ENCODE measurements around the gene MACO1. TPM values are rescaled to one million over a fixed set of nuclear protein-coding genes. Genes with fewer than 3 reads are reported as not detected.
A peak's percentile ranks its signal among the peaks of the same experiment; 100 is the strongest.

MACO1 gene
- total and polyA plus RNA-seq, 9 of the 15 experiments (the other 6 are each of a cell fraction or from before 2014, with no cell fraction given) = 4.6 to 28.4 (median 21.7) TPM

- TF ChIP-seq CTCF (IDR thresholded peaks at IDR 0.05 in 2 of 3, conservative IDR thresholded peaks at IDR 0.05 in 1 of 3; ENCODE audit: insufficient read depth in 2 of 3, low read depth in 1 of 3, low read length in 3 of 3) (0 out of 6 replicates have a peak, but pooled peaks of 1 of the 3 experiments have one; percentile 10), TBL1XR1 (IDR thresholded peaks at IDR 0.05; ENCODE audit: low read length in 2 of 2) (no peak), BCL6 (CRISPR knock-in tag; IDR thresholded peaks at IDR 0.05) (no peak), ARHGAP35 (IDR thresholded peaks at IDR 0.05; ENCODE audit: partially characterized antibody) (no peak), EGR1 (conservative IDR thresholded peaks at IDR 0.05) (no peak), MEF2D (tag; conservative IDR thresholded peaks at IDR 0.05; ENCODE audit: low read depth) (no peak), NFIC (IDR thresholded peaks at IDR 0.05) (peak; percentile 19; the same call in 1 of the 2 replicates), JUND (IDR thresholded peaks at IDR 0.05; ENCODE audit: borderline replicate concordance, low read depth, low read length) (peak; percentile 77; the same call in 1 of the 2 replicates), JUND (tag; IDR thresholded peaks at IDR 0.05; ENCODE audit: borderline replicate concordance, low read depth, low read length) (peak; percentile 67; the same call in 1 of the 3 replicates), XRCC4 (IDR thresholded peaks at IDR 0.05; ENCODE audit: extremely low read depth, insufficient read depth, insufficient read length) (no peak), ZNF707 (CRISPR knock-in tag; conservative IDR thresholded peaks at IDR 0.05) (no peak), CBFA2T3 (IDR thresholded peaks at IDR 0.05) (peak; percentile 84), MEIS2 (IDR thresholded peaks at IDR 0.05; ENCODE audit: partially characterized antibody) (peak; percentile 38), CREM (IDR thresholded peaks at IDR 0.05; ENCODE audit: low read depth) (peak; percentile 36; the same call in 1 of the 2 replicates), SMARCC2 (IDR thresholded peaks at IDR 0.05; ENCODE audit: low read depth) (peak; percentile 32; the same call in 1 of the 2 replicates), NCOR1 (IDR thresholded peaks at IDR 0.05) (peak; percentile 49; the same call in 1 of the 2 replicates), ZNF263 (CRISPR knock-in tag; IDR thresholded peaks at IDR 0.05; ENCODE audit: borderline replicate concordance) (no peak), RFX5 (IDR thresholded peaks at IDR 0.05; ENCODE audit: low read depth, low read length) (no peak), TFE3 (CRISPR knock-in tag; IDR thresholded peaks at IDR 0.05) (no peak), ZBTB43 (CRISPR knock-in tag; IDR thresholded peaks at IDR 0.05) (no peak), KLF13 (tag; IDR thresholded peaks at IDR 0.05; ENCODE audit: borderline replicate concordance, low read depth) (no peak), SMARCA4 (IDR thresholded peaks at IDR 0.05) (peak; percentile 64), HMG20B (CRISPR knock-in tag; IDR thresholded peaks at IDR 0.05) (no peak)
- TF ChIP-seq, protein P1, sequence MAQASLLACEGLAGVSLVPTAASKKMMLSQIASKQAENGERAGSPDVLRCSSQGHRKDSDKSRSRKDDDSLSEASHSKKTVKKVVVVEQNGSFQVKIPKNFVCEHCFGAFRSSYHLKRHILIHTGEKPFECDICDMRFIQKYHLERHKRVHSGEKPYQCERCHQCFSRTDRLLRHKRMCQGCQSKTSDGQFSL (CRISPR knock-in tag; IDR thresholded peaks at IDR 0.05) = no peak
- TF ChIP-seq, protein P1 (tag; IDR thresholded peaks at IDR 0.05) = no peak
Observed at GRCh38 chr1:25477448-25478034, 46.8 kb downstream of the MACO1 start (continued).

All from K562 (cell line).